H1 (cell line): ENCODE data around the gene NCBP2. TPM values are rescaled to one million over a fixed set of nuclear protein-coding genes. Genes with fewer than 3 reads are reported as not detected.

Source experiments
- polyA plus RNA-seq, 7 experiments: library from polyadenylated mRNA; depleted of rRNA in 3 of 7; stranded (reverse) in 5 of 7; unstranded in 2 of 7; fragments of >200 nt in 5 of 7; fragments of 200-250 nt in 2 of 7; gene quantifications; 1 replicate in 5 of 7; 2 replicates in 1 of 7; 4 replicates in 1 of 7; pipeline versions ENCODE4 v1.2.1 to v1.2.3, GENCODE V29; 2011 to 2013; ENCODE audit warnings: missing spikeins in 2 of 7, mixed read lengths in 2 of 7
- total RNA-seq: library from RNA; stranded (reverse); fragmentation: NEBNext Ultra II Directional; extraction: Animal tissue kit (Norgen Biotek cat#: 25700); gene quantifications from 2 replicates; pipeline ENCODE4 v1.2.1, GENCODE V29; 2021
- TF ChIP-seq, protein P1 (sequence below): fragments of 300-600 bp; sonication (generic); IDR thresholded peaks from 2 replicates; pipeline ENCODE4 v1.7.1; 2012; ENCODE audit warnings: low read length, moderate library complexity, mild to moderate bottlenecking, inconsistent platforms; ENCODE audit not compliant: insufficient replicate concordance

Gene NCBP2
- total and polyA plus RNA-seq, 2 of the 8 experiments (the other 6 are each of a cell fraction or from before 2014, with no cell fraction given): 34.1 to 100 TPM

- TF ChIP-seq, protein P1, sequence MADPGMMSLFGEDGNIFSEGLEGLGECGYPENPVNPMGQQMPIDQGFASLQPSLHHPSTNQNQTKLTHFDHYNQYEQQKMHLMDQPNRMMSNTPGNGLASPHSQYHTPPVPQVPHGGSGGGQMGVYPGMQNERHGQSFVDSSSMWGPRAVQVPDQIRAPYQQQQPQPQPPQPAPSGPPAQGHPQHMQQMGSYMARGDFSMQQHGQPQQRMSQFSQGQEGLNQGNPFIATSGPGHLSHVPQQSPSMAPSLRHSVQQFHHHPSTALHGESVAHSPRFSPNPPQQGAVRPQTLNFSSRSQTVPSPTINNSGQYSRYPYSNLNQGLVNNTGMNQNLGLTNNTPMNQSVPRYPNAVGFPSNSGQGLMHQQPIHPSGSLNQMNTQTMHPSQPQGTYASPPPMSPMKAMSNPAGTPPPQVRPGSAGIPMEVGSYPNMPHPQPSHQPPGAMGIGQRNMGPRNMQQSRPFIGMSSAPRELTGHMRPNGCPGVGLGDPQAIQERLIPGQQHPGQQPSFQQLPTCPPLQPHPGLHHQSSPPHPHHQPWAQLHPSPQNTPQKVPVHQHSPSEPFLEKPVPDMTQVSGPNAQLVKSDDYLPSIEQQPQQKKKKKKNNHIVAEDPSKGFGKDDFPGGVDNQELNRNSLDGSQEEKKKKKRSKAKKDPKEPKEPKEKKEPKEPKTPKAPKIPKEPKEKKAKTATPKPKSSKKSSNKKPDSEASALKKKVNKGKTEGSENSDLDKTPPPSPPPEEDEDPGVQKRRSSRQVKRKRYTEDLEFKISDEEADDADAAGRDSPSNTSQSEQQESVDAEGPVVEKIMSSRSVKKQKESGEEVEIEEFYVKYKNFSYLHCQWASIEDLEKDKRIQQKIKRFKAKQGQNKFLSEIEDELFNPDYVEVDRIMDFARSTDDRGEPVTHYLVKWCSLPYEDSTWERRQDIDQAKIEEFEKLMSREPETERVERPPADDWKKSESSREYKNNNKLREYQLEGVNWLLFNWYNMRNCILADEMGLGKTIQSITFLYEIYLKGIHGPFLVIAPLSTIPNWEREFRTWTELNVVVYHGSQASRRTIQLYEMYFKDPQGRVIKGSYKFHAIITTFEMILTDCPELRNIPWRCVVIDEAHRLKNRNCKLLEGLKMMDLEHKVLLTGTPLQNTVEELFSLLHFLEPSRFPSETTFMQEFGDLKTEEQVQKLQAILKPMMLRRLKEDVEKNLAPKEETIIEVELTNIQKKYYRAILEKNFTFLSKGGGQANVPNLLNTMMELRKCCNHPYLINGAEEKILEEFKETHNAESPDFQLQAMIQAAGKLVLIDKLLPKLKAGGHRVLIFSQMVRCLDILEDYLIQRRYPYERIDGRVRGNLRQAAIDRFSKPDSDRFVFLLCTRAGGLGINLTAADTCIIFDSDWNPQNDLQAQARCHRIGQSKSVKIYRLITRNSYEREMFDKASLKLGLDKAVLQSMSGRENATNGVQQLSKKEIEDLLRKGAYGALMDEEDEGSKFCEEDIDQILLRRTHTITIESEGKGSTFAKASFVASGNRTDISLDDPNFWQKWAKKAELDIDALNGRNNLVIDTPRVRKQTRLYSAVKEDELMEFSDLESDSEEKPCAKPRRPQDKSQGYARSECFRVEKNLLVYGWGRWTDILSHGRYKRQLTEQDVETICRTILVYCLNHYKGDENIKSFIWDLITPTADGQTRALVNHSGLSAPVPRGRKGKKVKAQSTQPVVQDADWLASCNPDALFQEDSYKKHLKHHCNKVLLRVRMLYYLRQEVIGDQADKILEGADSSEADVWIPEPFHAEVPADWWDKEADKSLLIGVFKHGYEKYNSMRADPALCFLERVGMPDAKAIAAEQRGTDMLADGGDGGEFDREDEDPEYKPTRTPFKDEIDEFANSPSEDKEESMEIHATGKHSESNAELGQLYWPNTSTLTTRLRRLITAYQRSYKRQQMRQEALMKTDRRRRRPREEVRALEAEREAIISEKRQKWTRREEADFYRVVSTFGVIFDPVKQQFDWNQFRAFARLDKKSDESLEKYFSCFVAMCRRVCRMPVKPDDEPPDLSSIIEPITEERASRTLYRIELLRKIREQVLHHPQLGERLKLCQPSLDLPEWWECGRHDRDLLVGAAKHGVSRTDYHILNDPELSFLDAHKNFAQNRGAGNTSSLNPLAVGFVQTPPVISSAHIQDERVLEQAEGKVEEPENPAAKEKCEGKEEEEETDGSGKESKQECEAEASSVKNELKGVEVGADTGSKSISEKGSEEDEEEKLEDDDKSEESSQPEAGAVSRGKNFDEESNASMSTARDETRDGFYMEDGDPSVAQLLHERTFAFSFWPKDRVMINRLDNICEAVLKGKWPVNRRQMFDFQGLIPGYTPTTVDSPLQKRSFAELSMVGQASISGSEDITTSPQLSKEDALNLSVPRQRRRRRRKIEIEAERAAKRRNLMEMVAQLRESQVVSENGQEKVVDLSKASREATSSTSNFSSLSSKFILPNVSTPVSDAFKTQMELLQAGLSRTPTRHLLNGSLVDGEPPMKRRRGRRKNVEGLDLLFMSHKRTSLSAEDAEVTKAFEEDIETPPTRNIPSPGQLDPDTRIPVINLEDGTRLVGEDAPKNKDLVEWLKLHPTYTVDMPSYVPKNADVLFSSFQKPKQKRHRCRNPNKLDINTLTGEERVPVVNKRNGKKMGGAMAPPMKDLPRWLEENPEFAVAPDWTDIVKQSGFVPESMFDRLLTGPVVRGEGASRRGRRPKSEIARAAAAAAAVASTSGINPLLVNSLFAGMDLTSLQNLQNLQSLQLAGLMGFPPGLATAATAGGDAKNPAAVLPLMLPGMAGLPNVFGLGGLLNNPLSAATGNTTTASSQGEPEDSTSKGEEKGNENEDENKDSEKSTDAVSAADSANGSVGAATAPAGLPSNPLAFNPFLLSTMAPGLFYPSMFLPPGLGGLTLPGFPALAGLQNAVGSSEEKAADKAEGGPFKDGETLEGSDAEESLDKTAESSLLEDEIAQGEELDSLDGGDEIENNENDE: no peak
Observed at GRCh38 chr3:196889844-196890708, 52.3 kb downstream of the NCBP2 start (continued).
